GM18520 (cell line): ENCODE data around the gene SLC9A9.
"Not testable (repeated sequence)": the region's sequence is repeated elsewhere in the genome, so short reads cannot be mapped to it uniquely, and the experiment has no call there.

Source experiments
- ATAC-seq: cut with Tn5 transposase; IDR thresholded peaks from one replicate; pipeline ENCODE4 v1.9.1; 2021; ENCODE audit not compliant: unreplicated experiment

Gene SLC9A9

DNA sequence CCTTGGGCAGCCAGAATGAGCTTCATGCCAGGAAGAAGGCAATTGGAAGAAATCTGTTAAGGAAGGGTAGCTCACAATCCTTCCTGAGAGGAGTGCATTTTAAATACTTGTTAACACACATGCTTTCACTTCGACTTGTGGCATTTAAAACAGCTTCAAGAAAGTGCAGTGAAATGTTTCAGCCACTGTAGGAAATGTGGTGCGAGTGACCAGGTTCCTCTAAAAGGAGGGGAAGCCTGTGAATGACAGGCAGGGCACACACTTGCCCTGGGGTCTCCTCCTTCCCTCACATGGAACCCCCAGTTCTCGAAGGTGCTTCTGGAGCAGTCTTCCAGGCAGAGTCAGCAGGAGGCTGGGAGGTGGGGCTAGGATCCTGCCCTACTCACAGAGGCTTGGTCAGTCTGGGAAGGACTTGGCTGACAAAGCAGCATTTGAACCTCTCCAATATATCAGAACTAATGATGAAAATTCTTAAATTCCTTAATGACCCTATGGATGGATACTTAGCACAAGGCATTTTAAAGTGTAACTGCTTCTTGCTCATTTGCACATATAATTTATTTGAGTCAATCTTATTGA lies 370.1 kb downstream of the SLC9A9 start:
- no peak for ATAC-seq

DNA sequence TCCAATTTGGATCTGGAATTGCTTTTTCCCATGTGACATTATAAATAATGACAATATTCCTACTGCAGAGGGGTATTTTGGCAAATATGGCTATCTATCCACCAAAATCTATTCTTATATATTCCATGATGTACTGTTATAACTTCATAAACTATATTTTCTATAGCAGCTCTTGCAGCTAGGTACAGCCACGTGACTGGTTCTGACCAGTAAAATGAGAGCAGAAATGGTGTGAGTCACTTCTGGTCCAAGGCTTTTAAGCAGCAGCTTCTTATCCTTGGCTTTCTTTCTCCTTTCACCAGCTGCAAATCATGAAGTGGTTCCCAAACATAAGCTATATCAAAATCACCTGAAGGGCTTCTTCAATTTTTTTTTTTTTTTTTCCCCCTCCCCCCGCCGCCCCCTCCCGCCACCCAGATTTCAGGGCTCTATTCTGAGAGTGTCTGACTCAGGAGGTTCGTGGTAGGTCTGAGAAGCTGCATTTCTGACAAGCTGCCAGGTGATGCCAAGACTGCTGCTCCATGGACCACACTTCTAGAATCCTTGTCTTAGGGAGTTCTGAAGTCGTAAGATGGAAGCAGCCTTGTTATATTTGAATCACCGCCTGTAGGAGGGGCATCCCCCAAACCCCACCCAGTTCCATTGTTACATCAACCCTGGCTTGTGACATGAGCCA lies 371.2 kb downstream of the SLC9A9 start:
- no peak for ATAC-seq

DNA sequence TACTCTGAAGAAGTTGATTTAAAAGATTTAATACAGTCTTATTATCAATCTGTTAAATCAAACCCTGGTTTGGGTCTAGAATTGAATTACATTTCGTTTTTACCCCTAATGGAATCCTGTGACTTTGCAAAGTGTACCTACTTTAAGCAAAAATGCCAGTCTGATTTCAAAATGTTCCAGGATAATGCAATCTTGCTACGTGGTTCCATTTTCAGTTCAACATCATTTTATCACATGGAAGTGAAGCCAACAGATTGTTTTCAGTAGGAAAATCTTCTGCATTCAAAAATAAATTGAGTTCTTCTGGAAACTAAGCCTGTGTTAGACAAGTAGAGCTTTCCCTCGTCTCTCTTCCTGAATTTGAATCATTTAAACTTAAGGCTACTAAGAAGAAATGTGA lies 372.3 kb downstream of the SLC9A9 start:
- ATAC-seq: no peak

DNA sequence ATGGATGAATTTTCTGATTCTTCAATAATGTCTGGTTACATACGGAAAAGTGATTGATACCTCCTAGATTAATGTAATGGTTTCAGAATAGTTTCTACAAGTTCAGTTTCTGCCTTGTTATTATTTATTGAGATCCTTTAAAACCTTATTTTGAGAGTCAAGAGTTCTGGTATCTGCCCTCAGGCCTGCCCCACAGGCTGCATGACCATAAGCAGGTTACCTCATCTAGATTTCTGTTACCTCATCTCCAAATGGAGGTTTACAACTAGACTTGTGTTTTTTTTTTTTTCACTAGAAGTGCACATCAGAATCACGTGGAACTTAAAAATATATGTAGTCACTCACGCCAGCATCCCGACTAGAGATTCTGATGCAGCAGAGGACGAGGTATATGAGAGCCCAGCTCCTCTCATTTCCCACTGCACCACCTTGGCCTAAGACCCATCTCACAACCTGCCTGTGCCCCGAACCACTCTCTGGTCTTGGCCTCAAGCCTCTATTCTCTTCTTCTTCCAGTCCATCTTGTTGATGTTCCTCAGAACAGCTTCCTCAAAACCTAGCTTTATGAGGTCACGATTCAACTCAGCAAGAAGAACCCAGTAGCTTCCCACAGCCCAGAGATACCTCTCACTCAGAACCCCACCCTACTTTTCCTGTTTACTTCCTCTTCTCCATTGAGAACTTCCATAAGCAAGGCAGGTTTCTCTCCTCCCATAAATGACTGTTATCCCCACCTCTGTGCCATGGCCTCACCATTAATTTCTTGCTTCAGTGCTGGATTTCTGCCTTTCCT lies 375.3 kb downstream of the SLC9A9 start:
- ATAC-seq: no peak

DNA sequence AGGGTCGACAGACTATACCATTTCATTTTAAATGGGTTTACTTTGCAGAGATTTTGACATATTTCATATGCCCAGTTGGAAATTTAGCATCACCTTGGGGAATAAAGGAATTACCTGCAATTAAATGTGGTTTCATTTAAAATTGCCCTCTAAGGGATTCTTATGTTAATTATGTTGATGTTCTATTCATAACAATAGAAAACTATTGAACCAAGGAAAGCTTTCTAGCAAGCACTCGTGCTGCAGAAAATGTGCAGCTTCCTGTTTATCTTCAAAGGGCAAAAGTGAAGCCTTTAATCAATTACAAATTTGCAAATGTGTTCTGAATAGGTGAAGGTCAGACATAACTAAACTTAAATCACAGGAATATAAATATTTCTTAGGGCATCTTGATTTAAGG lies 376.6 kb downstream of the SLC9A9 start:
- ATAC-seq: no peak

DNA sequence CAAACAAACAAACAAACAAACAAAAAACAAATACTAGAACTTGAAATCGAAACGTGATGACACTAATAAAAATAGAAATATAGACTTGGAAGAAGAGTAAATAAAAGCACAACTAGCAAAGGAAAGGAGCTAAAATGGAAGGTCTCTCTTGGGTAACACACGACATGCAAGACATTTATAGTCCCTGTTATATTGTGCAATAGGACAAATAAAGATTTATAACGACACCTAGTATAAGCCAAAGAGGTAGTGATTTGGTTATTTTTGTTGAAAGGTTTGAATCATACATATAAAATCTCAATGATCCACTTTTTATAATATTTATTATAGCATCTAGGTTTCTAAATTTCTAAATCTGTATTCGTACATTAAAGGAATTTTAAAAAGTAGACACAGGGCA lies 379.1 kb downstream of the SLC9A9 start:
- no peak for ATAC-seq

DNA sequence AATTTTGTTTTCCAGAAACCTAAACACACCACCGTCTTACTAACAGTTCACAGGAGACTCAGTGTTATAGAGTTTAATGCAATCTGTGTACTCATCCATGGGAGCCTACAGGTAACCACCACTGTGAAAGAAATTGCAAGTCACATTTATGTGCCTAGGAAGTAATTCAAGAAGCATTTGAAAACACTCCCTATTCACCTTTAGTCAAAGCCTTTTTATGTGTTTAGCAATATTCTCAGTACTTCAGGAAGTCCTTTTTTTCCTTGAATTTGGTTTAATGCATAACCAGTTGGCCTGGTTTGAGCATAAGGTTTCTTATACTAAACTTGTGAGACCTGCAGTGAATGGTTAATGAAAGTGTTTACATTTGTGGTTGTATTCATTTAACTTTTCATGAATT lies 382.6 kb downstream of the SLC9A9 start:
- ATAC-seq: no peak

DNA sequence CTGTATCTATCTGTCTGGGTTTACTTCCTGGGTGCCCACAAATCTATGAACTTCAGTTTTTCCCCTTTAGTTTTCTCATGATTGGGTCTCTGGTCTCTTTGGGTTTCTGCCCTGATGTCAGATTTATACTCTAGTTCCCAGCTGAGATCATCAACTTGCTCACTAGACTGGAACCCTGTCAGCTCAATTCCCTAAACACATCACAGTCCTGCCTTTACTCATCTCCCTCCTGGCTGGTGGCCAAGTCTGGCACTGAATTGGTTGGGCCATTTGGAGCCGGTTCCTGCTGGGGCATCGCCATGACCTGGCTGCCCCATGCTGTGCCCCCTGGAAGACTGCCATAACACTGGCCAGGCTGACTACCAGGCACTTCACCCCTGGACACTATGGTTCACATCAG lies 383.4 kb downstream of the SLC9A9 start:
- ATAC-seq: no peak

DNA sequence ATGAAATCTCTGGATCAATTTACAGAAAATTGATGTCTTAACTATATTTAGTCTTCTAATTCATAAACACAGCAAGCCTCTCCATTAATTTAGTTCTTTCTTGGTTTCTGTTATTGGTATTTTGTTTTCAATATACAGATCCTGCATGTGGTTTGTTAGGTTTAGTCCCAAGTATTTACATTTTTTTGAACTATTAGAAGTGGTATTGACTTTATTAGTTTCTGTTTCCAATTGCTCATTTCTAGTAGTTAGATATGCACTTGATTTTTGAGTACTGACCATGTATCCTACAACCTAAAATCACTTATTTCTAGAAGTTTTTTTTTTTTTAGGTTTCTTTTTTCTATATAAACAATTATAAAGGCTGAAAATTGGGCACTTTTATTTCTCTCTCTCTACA lies 392.8 kb downstream of the SLC9A9 start:
- no peak for ATAC-seq

DNA sequence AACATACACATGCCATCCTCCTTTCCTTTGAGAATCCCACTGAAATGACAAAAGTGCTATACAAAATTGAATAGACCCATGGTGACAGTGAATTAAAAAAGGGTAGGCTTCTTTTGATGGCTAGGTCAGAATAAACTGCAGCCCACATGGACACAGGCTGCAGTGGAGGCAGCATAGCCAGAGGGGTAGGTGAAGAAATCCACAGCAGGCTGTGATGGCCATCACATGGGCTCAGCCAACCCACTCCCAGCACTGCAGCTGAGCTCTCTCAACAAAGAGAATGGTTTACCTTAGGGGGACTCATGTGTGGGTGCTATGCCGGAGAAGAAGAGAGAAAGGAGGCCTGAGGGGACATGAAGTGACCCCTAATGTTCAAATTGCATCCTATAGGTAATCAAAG lies 397.6 kb downstream of the SLC9A9 start:
- no peak for ATAC-seq

DNA sequence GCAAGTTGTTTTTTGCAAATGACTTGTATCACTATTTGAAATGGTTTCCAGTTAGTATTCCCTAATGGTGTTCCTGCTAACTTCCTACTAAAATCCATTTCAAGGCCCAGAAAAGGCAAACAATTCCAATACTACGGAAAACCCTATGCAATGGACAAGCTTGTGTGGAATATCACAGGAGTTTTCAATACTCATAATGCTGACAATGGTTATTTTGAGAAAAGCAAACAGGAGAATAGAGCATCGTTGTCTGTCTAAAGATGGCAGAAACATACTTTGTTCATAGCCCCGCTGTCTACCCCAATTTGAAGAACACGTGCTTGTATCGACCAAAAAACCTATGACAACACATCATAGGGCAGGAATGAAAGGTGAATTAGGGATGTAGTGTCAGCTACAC lies 400.8 kb downstream of the SLC9A9 start:
- no peak for ATAC-seq

DNA sequence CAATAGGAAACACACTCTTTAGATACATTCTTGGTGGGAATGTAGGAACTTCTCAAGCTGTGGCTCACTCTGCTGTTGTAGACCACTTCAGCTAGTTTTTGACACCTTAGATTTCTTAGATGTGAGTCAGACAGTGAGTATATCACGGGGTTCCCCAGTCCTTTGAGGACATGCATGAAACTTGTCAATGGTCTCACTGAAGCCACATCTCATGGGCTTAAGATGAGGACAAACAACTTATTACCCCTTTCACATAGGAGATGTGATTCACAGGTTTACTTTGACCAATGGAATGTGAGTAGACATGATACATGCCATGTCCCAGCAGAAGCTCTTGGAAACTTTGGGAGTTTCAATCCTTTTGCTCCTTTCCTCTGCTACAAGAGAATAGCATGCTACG lies 403.1 kb downstream of the SLC9A9 start:
- ATAC-seq: peak; percentile 95

DNA sequence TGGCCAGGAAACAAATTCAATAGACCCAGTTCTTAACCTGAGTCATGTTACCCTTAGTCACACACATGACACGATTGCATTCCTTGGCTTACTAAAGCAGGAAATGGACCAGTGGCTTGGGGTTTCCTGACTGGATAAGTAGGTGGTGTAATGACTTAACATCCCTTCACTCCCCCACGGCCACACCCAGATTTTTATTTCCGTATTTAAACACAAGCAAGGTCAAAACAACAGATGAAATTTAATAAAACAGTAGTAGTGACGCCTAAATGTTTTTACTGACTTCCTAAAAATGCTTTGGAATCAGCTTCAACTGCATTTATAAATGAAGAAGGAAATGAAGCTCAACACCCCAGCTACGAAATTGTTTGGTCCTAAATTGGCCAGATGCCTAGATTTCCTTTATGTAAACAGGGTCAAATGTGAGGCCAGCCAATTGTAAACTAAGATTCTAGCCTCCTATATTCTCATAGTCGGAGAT lies 404.4 kb downstream of the SLC9A9 start:
- ATAC-seq: no peak

DNA sequence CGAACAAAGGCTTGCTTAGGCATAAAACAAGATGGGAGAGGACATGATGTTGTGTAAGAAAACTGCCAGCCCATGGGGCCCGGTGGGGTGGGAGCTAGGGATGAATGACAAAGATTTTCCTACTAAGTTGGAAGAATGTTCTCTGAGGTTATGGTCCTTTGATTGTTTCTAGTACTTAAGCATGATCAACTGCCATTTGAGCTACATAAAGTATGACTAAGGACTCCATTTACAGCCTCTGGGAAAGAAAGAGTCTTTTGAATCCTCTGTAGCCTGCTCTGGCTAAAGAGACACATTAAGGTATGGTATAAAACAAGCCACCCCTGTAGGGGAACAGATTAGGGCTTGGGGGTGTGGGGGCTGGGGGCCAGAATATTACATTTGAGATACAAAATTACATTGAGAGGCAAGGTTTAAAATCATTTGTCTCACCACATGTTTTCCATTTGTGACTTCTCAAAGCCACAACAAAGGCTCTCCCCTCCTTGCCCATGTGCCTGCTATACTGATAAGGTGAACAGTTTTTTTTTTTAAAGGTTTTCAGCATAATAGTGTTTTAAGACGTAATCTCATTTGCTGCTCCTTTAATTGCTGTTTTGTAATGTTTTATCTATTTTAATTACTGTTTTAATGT lies 405.3 kb downstream of the SLC9A9 start:
- ATAC-seq: no peak

DNA sequence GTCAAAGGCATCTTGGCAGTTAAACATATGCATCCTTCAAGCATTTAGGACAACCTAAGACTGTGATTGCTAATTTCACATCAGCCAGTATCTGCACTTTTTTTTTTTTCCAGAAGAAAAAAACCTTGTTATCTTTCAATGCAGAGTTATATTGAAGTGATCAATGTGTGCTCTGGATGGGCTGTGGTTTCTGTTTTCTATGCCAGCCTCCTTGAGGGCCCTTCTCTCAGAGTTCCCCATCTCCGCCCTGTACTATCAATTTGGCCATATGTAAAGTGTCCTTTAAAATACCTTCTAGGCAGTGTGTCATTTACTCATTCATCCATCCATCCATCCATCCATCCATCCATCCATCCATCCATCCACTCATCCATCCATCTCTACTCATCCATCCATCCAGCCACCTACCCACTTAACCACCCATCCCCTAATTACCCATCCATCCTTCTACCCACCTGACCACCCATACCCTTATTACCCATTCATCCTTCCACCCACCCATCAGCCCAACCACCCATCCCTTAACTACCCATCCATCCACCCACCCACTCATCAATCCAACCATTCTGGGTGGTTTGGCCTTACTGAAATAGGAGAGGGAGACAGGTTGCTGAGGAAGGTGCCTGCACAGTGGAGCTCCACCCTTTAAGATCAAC lies 406.6 kb downstream of the SLC9A9 start:
- no peak for ATAC-seq

DNA sequence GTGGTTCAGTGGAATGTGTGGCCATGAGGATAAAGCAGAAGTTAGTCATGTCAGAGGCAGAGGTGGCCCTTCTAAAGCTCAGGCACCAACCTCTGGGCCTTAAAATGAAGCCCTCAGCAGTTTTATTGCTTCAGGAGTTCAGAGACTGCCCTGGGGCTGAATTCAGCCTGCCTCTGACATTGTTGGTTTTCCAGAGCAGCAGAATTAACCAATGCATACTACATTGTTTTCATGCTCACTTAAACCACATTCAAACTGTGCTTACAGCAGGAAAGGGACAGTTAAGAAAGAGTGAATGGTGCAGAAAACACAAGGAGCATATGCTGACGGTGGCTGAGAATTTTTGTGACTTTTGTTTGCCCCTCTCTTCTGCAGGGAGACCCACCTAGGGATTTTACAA lies 408.5 kb downstream of the SLC9A9 start:
- ATAC-seq: no peak

DNA sequence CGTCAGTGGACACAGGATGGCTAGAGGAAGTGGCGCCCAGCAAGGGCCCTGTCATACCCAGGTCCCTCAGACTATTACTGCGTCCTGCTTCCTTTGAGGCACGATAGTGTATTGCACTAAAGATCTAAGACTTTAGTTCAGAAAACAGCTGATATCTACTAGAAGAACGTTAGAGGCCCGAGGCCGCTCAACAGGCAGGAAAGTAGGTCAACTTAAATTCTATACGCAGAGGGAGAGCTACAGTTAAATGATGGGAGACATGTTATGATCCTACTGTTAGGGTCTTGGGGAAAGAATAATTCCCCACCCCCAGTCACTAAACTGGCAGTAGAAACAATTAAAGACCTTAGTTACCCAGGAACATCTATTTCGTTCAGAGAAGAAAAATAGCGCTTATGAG lies 410.9 kb downstream of the SLC9A9 start:
- ATAC-seq: no peak

DNA sequence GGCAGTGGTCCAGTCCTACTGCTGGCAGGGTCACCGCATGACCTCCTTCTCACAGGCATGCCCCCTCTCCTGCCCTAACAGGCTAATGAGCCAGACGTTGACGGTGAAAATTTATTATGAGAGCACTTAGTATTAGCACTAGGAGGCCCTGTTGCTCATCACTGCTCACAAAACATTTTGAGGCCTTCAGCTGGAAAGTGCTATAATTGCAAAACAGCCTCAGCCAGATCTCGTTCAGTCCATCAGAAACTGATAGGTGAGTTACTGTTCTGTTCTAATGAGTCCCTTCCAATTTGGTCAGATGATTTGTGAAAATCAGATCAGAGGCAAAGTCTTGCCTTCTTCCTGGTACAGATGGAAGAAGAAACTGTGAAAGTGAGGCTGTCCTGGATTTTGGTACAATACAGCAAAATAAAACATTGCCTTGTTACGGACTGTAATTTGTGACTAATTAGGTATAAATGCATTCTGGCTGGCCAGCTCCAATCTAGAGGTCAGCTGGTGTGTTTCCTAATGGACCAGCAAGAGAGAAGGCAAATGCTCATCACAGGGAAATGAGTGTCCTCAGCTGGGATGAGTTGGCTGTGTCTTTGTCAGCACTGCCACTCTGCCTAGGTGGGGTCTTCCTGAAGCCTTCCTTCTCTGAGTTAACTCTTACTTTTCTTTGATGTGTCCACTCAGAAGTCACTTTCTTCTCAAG lies 411.9 kb downstream of the SLC9A9 start:
- ATAC-seq: no peak

DNA sequence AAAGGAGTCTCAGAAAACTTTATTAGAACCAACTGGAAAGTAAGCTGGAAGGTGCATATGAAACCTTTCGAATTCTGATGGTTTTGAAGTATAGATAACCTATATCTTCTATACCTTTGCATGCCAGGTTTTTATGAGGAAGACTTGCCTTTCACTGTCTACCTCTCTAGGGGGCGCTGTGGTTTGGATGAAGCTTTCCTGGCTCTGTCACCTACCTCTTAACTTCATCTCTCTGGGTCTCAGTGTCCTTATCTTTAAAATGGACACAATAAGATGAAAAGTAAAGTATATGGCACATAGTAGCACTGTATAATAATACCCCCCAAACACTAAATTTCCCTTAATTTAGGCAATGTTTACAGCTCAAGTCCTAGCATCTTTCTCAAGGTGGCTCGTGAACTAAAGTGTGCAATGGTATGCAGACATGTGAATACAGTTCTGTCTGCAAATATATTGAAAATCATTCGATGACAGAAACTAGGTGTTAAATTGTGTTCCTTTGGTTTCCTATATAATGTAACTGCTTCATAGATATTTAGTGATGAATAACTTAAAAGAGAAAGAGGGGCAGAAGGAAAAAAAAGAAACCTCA lies 414.4 kb downstream of the SLC9A9 start:
- ATAC-seq: no peak

DNA sequence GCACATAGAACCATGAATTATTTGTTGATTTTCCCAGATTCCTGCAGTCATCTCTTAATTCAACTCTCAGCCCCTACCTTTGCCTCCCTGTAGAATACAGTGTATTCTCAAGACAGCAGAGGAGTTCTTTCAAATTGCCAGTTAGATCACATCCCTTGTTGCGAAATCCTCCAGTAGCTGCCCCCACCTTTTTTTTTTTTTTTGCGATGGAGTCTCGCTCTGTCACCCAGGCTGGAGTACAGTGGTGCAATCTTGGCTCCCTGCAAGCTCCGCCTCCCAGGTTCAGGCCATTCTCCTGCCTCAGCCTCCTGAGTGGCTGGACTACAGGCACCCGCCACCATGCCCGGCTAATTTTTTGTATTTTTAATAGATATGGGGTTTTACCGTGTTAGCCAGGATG lies 417.0 kb downstream of the SLC9A9 start:
- ATAC-seq: not testable (repeated sequence)
